Adipose tissue (tissue), 3 donors: ENCODE results near the gene LRP1. TPM values are rescaled to one million over a fixed set of nuclear protein-coding genes. Genes with fewer than 3 reads are reported as not detected.

Experiments
- H3K27ac ChIP-seq: one replicate; pipeline ENCODE4 v1.5.1; 2013; ENCODE audit warnings: low read depth, low read length
- WGBS, 3 donors: extraction: QIAGEN DNeasy Blood & Tissue Kit; methylation state at CpG; one replicate each; pipeline ENCODE4 v1.1.7; 2013; 5-methylcytosine and 5-hydroxymethylcytosine counted together
- polyA plus RNA-seq, 3 donors: library from polyadenylated mRNA; stranded (reverse); fragments of 200-250 nt; gene quantifications; one replicate each; pipeline ENCODE4 v1.2.3, GENCODE V29; 2013
- donor health status: healthy with polysubstance abuse.
- donor health status: Bipolar disorder and iron deficiency.
- donor health status: healthy.

LRP1 gene
- polyA plus RNA-seq, 3 donors: 28.1 to 414 (median 116) TPM

DNA sequence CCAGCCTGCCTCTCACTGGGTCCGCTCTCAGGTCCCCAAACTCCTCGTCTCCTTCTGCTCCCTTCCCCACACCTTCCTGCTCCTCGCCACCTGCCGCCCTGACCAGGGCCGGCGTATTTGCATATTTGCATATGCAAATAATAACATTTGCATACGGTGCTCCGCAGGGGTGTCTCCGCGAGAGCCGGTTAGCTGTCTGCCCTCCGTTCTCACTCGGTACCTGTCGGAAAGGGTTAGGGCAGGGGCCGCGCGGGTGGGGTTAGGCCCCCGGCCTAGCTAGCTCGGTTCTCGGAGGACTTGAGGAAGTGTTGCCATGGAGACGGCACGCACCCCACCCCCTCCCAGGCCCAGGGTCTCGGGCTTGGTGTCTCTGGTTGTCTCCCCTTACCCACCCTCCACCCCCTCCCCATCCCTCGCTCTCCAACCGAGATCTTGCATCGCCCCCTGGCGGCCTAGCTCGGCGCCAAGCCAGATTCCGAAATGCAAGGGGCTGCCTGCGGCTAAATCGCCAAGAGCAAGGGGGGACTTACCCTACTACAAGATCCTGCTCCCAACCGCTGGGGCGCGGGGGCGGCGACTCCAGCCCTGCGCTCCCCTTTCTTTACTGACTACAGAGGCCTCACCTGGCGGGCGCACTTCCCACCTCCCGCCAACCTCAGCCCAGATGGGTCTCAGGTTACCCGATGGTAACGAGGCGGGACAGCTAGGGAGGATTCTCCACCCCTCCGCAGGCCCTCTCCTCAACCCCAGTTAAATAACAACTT lies 114.6 kb downstream of the LRP1 start:
- no peak overlapping the region for H3K27ac ChIP-seq
- 1 to 2% (median 1%) methylated on average over 42 to 45 of the region's 45 CpGs for WGBS, 3 donors

- 7 to 9% (median 8%) methylated on average over 38 to 41 of the region's 41 CpGs for WGBS, 3 donors
- no peak overlapping the region for H3K27ac ChIP-seq
These were observed 115.4 kb downstream of the LRP1 start for GRCh38 chr12:57243521-57244311.

DNA sequence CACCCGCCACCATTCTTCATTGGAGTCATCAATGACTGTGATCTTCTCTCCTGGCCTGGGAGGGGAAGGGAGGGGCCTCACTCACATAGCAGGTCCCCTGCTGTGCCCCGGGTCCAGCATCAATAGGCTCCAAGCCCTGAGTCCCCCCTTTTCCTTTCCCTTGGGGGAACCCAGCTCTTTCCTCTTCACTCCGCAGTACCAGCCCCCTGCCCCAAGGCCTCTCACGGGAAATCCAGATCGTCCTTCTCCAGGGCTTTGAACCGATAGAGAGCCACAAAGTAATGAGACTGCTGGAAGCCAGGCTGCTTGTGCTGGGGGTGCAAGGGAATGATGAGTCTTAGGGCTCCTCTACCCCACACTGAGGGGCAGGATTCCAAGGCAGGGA lies 116.0 kb downstream of the LRP1 start:
- 64 to 74% (median 65%) methylated on average over 6 of the region's 6 CpGs for WGBS, 3 donors
- no peak overlapping the region for H3K27ac ChIP-seq

DNA sequence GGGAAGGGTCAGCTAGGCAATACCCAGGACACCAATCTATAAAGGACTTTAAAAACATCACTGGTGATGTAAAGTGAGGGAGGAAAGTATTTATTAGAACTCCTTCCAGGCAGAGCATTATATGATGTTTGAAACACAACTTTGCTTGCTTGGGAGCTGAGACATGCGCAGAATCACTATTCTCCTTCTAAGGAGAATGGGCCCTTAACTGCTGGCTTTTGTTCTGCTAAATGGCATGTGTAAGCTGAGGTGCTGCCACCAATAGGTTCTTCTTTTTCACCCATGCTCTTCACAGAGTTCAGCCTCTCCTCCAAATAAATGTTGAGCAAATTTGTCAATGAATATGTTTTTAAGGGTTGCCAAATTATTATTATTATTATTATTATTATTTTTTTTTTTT lies 118.8 kb downstream of the LRP1 start:
- WGBS, 3 donors: 95 to 100% (median 96%) methylated on average over 1 of the region's 1 CpG
- no peak overlapping the region for H3K27ac ChIP-seq

DNA sequence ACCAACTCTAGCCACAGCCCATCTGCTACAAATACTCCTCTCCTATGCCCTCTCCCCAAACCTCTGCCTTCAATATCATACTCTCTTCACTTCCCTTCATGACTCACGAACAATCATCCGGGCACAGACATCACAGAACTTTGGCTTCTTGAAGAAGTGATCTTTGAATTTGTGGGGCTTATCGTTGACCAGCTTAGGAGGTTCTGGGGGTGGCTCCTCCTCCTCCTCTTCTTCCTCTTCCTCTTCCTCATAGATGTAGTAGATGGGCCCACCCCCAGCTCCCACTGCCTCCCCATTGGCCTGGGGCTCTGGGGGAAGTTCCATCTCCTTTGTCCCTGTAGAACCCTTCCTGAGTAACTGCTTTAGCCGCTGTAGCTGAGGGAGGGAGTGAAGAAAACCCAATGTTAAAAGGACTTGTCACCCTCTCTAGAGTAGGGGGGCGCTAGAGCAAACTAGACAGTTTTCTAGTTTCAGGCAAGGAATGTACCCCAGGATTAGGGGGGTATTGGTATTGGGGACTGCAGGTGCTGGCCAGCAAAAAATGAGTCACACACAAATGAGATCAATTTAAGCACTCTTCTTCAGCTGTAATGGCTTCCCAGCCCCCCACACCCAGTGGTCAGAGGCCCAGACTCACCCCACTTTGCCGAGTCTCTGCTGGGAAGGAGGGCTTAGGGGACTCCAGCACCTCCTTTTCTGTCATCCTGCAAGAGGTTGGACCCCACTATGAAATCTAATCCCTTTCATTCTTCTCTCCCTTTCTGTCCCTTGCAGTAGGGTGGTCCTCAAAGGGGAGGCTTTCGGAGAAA lies 120.9 kb downstream of the LRP1 start:
- no peak overlapping the region for H3K27ac ChIP-seq
- WGBS, 3 donors: 60 to 87% (median 61%) methylated on average over 7 of the region's 7 CpGs

GRCh38 chr12:57250541-57250940 lies 122.3 kb downstream of the LRP1 start:
- WGBS, 3 donors: 71 to 80% (median 76%) methylated on average over 3 of the region's 3 CpGs
- no peak overlapping the region for H3K27ac ChIP-seq

DNA sequence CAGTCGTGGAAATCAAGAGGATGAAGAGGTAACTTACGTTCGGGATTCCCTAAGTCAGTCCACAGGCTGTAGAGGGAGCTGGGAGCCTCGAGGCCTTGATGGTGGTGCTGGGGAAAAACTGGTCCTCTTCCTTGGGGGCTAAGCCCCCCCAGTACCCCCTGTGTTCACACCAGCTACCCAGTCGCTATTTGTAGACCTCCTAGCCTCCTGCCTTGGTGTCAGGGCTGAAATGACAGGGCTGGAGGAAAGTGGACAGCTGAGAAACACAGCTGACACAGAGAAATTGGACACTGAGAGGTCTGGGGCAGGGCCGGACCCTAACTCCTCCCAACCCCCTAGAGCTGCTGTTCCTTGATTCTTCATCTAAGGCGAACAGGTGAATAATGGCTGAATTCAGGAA lies 122.7 kb downstream of the LRP1 start, which contains the start of gene STAC3:
TSS of gene STAC3 (minus strand) at position 232 of the 400 bp plus-strand sequence. CDS start 1,551 bp downstream, outside the sequence.
- H3K27ac ChIP-seq: no peak within 1 kb of the TSS
- 65 to 72% (median 71%) methylated on average over 7 of the region's 7 CpGs for WGBS, 3 donors

GRCh38 chr12:57254506-57255280 lies 126.4 kb downstream of the LRP1 start:
- H3K27ac ChIP-seq: no peak overlapping the region
- WGBS, 3 donors: 92 to 94% (median 93%) methylated on average over 14 of the region's 14 CpGs

DNA sequence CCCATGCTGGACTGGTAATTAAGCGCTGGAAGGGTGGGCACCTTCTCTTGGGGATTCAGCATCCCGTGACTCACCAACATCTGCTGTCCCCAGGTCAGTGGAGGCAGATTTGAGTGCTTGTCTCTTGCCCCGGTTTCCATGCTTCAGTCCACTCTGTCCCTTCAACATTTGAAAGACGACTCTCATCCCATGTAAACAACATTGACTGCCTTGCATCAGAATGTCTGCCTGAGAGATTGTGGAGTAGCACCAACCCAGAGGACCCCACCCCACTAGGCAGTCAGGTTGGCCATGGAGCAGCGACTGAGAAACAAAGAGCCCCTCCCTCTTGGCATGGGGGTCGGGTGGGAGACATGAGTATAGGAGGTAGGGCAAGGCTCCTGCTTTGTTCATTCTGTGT lies 127.6 kb downstream of the LRP1 start:
- WGBS, 3 donors: 85 to 93% (median 91%) methylated on average over 6 of the region's 6 CpGs

DNA sequence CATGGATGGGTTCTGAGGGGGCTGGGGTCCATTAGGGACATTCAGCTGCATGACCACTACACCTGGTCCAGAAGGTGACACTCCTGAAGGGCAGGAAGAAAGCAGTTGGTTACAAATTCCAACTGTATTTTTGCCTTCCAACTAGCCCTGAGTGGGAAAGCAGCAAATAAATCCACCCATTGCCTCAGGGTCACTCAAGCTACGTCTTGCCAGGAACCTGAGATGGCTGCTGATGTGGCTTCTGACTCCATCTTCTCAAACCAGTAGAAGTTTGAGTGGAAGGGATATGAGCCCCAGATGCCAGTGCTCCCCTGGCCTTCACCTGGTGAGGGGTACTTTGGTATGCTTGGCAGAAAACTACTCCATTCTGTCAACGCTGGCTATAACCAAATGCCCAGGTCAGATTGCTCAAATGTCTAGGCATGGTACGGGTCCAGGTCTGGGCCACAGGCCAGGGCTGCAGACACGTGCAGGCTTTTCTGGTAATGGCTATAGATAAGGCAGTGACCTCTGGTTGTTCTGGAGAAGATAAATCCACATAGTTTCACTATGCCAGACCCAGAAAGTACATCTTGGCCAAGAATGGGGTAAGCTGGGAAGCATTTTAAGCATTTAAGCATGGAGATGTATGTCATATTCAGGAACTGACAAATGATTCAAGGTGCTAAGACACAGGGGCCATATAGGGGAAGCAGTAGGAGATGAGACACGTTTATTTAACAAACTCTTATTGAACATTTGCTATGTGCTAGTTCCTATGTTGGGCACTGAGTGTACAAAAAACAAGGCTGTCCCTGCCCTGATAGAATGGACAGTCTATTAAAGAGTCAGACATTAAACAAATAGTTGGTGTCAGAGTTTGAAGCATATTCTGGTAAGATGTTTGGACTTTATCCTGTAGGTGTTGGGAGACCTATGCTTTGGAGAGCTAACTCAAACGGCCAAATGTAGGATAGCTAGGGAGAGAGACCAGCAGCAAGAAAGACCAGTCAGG lies 131.0 kb downstream of the LRP1 start:
- H3K27ac ChIP-seq: no peak overlapping the region
- 30 to 74% (median 62%) methylated on average over 6 of the region's 6 CpGs for WGBS, 3 donors

More for the DNA sequence above, 127.6 kb downstream of the LRP1 start:
- H3K27ac ChIP-seq: no peak overlapping the region

GRCh38 chr12:57260366-57260765 lies 132.1 kb downstream of the LRP1 start:
- no peak overlapping the region for H3K27ac ChIP-seq
- 86 to 89% (median 88%) methylated on average over 4 of the region's 4 CpGs for WGBS, 3 donors

- no peak overlapping the region for H3K27ac ChIP-seq
- 54 to 72% (median 60%) methylated on average over 2 of the region's 2 CpGs for WGBS, 3 donors
These were observed 133.2 kb downstream of the LRP1 start for GRCh38 chr12:57261428-57261865.

DNA sequence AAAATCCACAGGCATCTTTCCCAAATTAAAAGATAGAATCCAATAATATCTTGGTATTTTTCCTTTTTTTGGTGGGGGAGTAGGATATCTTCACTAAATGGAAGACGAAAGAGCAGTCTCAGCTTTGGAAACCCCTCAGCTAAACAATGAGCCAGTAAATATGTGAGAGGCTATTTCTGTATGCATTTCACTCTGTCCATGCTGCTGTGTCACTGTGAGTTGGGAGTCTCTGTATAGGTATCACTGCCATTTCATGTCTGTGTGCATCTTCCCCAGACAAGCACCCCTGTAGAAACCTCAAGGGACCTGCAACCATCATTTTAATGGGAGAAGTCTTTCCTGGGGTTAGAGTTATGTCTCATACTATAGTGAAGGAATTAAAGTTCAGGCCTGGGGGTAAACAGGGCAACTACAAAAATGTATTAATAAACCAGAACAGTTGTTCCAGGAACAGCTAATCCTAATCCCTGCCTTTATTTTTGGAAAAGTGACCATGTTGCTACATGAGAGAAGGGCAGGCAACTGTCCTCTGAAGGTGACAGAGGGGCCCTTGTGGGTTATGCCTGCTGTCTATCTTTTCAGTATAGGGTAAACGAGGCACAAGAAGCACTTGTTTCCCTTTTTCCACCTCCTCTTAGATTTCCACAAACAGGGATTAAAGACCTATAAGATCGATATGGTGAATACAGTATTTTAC lies 134.0 kb downstream of the LRP1 start:
- WGBS, 3 donors: 87 to 93% (median 89%) methylated on average over 3 of the region's 3 CpGs
- H3K27ac ChIP-seq: no peak overlapping the region
